ENCODE measurements around the gene BMX. TPM values are rescaled to one million over a fixed set of nuclear protein-coding genes. Genes with fewer than 3 reads are reported as not detected.
A peak's percentile ranks its signal among the peaks of the same experiment; 100 is the strongest.

BMX gene
- total RNA-seq, 1 donor from 2014 or later = not detected

DNA sequence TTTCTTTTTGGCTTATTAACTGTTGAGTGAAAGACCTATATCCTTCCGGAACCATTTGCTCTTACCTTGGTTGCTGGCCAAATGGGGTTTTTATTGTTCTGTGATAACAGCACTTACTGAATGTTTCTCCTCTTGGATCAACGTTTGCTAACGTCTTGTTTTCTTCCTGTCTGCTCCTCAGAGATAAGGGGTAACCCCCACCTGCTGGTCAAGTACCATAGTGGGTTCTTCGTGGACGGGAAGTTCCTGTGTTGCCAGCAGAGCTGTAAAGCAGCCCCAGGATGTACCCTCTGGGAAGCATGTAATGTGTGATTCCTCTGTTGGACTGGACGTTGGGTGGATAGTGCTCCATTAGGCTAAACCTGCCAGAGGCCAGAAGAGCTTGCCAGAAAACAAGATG, 15.3 kb downstream of the BMX start:
- no peaks in the 10 kb centered on the region for H3K36me3 ChIP-seq (ENCODE audit: control insufficient read depth, insufficient read depth, low read length)
- no peak overlapping the region for H3K4me3 ChIP-seq (ENCODE audit: low read depth, low read length)
- H3K27me3 ChIP-seq (ENCODE audit: control insufficient read depth, insufficient read depth, low read length) = no peaks in the 10 kb centered on the region
- DNase-seq (ENCODE audit: low read depth) = no peak
- TF ChIP-seq, protein P1, sequence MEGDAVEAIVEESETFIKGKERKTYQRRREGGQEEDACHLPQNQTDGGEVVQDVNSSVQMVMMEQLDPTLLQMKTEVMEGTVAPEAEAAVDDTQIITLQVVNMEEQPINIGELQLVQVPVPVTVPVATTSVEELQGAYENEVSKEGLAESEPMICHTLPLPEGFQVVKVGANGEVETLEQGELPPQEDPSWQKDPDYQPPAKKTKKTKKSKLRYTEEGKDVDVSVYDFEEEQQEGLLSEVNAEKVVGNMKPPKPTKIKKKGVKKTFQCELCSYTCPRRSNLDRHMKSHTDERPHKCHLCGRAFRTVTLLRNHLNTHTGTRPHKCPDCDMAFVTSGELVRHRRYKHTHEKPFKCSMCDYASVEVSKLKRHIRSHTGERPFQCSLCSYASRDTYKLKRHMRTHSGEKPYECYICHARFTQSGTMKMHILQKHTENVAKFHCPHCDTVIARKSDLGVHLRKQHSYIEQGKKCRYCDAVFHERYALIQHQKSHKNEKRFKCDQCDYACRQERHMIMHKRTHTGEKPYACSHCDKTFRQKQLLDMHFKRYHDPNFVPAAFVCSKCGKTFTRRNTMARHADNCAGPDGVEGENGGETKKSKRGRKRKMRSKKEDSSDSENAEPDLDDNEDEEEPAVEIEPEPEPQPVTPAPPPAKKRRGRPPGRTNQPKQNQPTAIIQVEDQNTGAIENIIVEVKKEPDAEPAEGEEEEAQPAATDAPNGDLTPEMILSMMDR (IDR thresholded peaks at IDR 0.05; ENCODE audit: insufficient read depth, low read length, poor library complexity, severe bottlenecking) = no peak

DNA sequence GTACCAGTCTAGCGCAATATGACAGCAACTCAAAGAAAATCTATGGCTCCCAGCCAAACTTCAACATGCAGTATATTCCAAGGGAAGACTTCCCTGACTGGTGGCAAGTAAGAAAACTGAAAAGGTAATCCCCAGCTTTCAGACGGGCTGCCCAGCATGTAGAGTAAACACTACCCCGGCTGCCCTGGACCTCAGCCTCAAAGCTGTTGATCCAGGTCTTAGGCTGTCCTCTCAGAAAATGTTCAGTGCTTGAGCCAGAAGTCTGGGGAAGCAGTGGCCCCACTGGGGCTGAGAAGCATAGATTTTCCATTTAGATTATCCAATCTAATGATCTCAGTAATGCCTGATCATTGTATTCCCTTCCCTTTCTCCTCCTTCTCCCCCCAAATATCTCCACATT, 21.9 kb downstream of the BMX start:
- H3K4me3 ChIP-seq (ENCODE audit: low read depth, low read length) = no peak overlapping the region
- H3K36me3 ChIP-seq (ENCODE audit: control insufficient read depth, insufficient read depth, low read length) = no peaks in the 10 kb centered on the region
- DNase-seq (ENCODE audit: low read depth) = no peak
- TF ChIP-seq, protein P1 (IDR thresholded peaks at IDR 0.05; ENCODE audit: insufficient read depth, low read length, poor library complexity, severe bottlenecking) = no peak
- no peaks in the 10 kb centered on the region for H3K27me3 ChIP-seq (ENCODE audit: control insufficient read depth, insufficient read depth, low read length)

DNA sequence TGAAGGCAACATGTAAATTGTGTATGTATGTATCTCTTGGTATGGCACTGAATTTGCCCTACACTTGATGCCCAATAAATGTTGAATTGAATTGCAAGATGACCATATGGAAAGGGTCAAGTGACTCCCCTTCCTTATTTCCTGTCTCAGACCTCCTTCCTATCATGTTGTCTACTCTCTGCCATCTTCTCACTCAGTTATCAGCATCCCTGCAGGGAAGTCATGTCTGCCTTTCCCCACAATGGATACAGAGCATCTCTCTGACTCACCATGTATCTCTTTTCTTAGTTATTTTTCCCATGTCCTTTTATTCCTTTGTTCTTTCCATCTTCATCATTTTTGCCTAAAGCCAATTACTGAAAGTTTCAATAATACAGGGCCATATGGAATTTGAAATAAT, 22.5 kb downstream of the BMX start:
- no peak overlapping the region for H3K4me3 ChIP-seq (ENCODE audit: low read depth, low read length)
- TF ChIP-seq, protein P1 (IDR thresholded peaks at IDR 0.05; ENCODE audit: insufficient read depth, low read length, poor library complexity, severe bottlenecking) = no peak

DNA sequence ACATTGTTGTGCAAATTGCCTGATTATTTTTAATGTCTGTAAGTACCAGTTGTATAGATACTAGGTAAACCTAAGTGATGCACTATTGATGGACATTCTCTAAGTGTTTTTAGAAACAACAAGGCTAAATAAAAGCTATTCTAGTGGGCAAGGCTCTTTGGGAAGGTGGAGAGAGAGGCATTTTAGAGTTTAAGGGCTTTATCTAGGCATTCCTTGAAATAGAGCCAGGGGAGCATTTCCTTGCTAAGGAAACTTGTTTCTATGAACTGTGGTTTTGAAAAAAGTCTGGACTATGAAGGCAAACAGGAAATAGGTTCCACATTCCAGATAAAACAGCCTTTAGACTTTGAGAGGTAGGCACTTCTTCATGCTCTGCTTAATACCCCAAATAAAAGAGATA, 23.8 kb downstream of the BMX start:
- TF ChIP-seq, protein P1 (IDR thresholded peaks at IDR 0.05; ENCODE audit: insufficient read depth, low read length, poor library complexity, severe bottlenecking) = no peak
- Histone ChIP-seq H3K4me3 (ENCODE audit: low read depth, low read length) (no peak overlapping the region), H3K27me3 (ENCODE audit: control insufficient read depth, insufficient read depth, low read length) (no peaks in the 10 kb centered on the region), H3K36me3 (ENCODE audit: control insufficient read depth, insufficient read depth, low read length) (no peaks in the 10 kb centered on the region)
- DNase-seq (ENCODE audit: low read depth) = peak; percentile 9

More for the DNA sequence above, 22.5 kb downstream of the BMX start:
- DNase-seq (ENCODE audit: low read depth) = no peak
- no peaks in the 10 kb centered on the region for H3K36me3 ChIP-seq (ENCODE audit: control insufficient read depth, insufficient read depth, low read length)
- H3K27me3 ChIP-seq (ENCODE audit: control insufficient read depth, insufficient read depth, low read length) = no peaks in the 10 kb centered on the region

DNA sequence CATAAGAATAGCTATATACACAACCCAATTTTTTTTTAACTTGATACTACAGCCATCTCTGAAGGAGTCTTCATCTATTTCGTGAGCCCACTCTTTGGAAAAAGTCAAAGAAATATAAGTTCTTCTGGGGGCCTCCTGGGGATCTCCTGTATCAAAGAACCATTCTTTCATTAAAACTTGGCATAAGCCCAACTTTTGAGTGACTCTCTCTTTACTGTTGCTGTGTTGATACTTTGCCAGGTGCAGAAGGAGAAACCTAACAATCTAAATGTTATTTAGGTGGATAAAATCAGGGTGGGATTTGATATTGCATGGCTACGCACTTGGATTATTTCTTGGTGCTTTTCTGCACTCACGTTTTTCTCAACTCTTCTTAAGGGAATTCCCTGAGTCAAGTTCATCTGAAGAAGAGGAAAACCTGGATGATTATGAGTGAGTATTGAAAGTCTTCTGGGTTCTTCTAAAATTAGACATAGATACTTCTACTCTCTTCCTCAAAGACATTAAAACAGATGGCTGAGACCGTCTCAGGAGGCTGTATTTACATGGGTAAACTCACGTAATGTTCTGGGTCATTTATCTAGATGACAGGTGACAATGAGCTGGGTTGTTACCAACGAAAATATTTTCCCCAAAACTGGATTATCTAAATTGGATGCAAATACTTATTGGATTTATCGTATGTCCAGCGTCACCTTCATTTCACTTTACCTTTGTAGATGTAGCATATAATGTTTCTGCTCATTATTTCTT, 25.2 kb downstream of the BMX start:
- Histone ChIP-seq H3K36me3 (ENCODE audit: control insufficient read depth, insufficient read depth, low read length) (no peaks in the 10 kb centered on the region), H3K4me3 (ENCODE audit: low read depth, low read length) (no peak overlapping the region), H3K27me3 (ENCODE audit: control insufficient read depth, insufficient read depth, low read length) (no peaks in the 10 kb centered on the region)
- DNase-seq (ENCODE audit: low read depth) = no peak
- TF ChIP-seq, protein P1 (IDR thresholded peaks at IDR 0.05; ENCODE audit: insufficient read depth, low read length, poor library complexity, severe bottlenecking) = no peak

DNA sequence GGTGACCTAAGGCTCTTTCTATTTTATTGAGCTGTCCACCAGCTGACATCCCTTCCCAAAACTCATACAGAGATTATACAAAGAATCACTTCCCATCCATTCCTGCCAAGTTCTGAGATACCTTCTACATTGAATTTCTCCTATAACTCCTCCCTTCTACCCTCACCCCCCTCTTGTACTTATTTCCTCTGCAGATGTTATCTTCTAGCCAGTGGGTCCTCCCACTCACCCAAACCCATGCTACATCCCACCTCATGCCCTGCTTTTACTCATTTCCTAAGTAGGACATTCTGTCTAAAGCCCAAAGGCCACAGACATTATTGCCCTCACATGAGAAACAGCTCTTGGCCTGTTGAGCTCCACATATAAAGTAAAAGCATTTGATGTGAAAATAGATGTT, 28.6 kb downstream of the BMX start:
- Histone ChIP-seq H3K4me3 (ENCODE audit: low read depth, low read length) (no peak overlapping the region), H3K27me3 (ENCODE audit: control insufficient read depth, insufficient read depth, low read length) (no peaks in the 10 kb centered on the region), H3K36me3 (ENCODE audit: control insufficient read depth, insufficient read depth, low read length) (no peaks in the 10 kb centered on the region)
- no peak for DNase-seq (ENCODE audit: low read depth)
- TF ChIP-seq, protein P1 (IDR thresholded peaks at IDR 0.05; ENCODE audit: insufficient read depth, low read length, poor library complexity, severe bottlenecking) = no peak
